Fibroblast of lung (primary cell): ENCODE results near the gene WDR12. TPM values are rescaled to one million over a fixed set of nuclear protein-coding genes. Genes with fewer than 3 reads are reported as not detected.

Experiments used
- DNase-seq, 2 donors: peaks; one replicate each; pipeline versions ENCODE4 v3.0.0 to v3.0.0-alpha.2; 2010; ENCODE audit warnings: low read depth in 2 of 2
- H2AFZ ChIP-seq: 2 replicates; pipeline ENCODE4 v1.5.1; 2012; ENCODE audit warnings: low read length, control low read depth, inconsistent platforms
- H3K27ac ChIP-seq: 2 replicates; pipeline ENCODE4 v1.5.1; 2011; ENCODE audit warnings: low read length, control low read depth; ENCODE audit not compliant: insufficient read depth
- H3K27me3 ChIP-seq: 2 replicates; pipeline ENCODE4 v1.5.1; 2011; ENCODE audit warnings: mild to moderate bottlenecking, low read length; ENCODE audit not compliant: control insufficient read depth, insufficient read depth
- H3K36me3 ChIP-seq: 2 replicates; pipeline ENCODE4 v1.5.1; 2011; ENCODE audit warnings: low read length; ENCODE audit not compliant: control insufficient read depth, insufficient read depth
- H3K4me1 ChIP-seq: 2 replicates; pipeline ENCODE4 v1.5.1; 2011; ENCODE audit warnings: low read length; ENCODE audit not compliant: control insufficient read depth, insufficient read depth; ENCODE audit errors: extremely low read depth
- H3K4me2 ChIP-seq: 2 replicates; pipeline ENCODE4 v1.5.1; 2011; ENCODE audit warnings: low read length, control low read depth; ENCODE audit not compliant: insufficient read depth; ENCODE audit errors: extremely low read depth
- H3K4me3 ChIP-seq, 4 experiments: fragments of 200-600 bp in 1 of 4; sonication (generic) in 1 of 4; replicated peaks in 1 of 4; 2 replicates each; pipeline ENCODE4 v1.5.1; 2011 to 2016; ENCODE audit warnings: low read length in 4 of 4, low read depth in 3 of 4, mild to moderate bottlenecking in 3 of 4, control low read depth in 2 of 4, inconsistent platforms in 1 of 4, mixed read lengths in 1 of 4; ENCODE audit not compliant: insufficient read depth in 1 of 4; ENCODE audit errors: control extremely low read depth in 1 of 4
- H3K79me2 ChIP-seq: 2 replicates; pipeline ENCODE4 v1.5.1; 2012; ENCODE audit warnings: mild to moderate bottlenecking, low read length, inconsistent platforms; ENCODE audit not compliant: control insufficient read depth, insufficient read depth
- H3K9ac ChIP-seq: 2 replicates; pipeline ENCODE4 v1.5.1; 2011; ENCODE audit warnings: mild to moderate bottlenecking, low read length, control low read depth; ENCODE audit not compliant: insufficient read depth
- H3K9me3 ChIP-seq: 2 replicates; pipeline ENCODE4 v1.5.1; 2012; ENCODE audit warnings: low read depth, low read length; ENCODE audit not compliant: control insufficient read depth, insufficient read depth
- H4K20me1 ChIP-seq: 2 replicates; pipeline ENCODE4 v1.5.1; 2011; ENCODE audit warnings: low read length; ENCODE audit not compliant: control insufficient read depth, insufficient read depth; ENCODE audit errors: extremely low read depth
- EZH2 ChIP-seq: IDR thresholded peaks from 2 replicates; pipeline ENCODE4 v1.5.1; 2012; ENCODE audit warnings: low read length, control low read depth, mild to moderate bottlenecking; ENCODE audit errors: missing control alignments
- polyA plus RNA-seq, 2 donors: library from polyadenylated mRNA; depleted of rRNA in 1 of 2; stranded (reverse) in 1 of 2; unstranded in 1 of 2; fragments of >200 nt; gene quantifications; 2 replicates each; pipeline ENCODE4 v1.2.1, GENCODE V29; 2011 to 2012; ENCODE audit warnings: missing spikeins in 1 of 2
- total RNA-seq: library from RNA; depleted of rRNA; stranded (reverse); fragments of >200 nt; gene quantifications from 2 replicates; pipeline ENCODE4 v1.2.1, GENCODE V29; 2014
- TF ChIP-seq, protein P1 (sequence below), 2 donors: IDR thresholded peaks in 1 of 2; conservative IDR thresholded peaks in 1 of 2; 1 replicate in 1 of 2; 2 replicates in 1 of 2; pipeline ENCODE4 v1.5.1; 2011 to 2012; ENCODE audit warnings: low read length in 2 of 2, control low read depth in 1 of 2, inconsistent platforms in 1 of 2, low read depth in 1 of 2, mild to moderate bottlenecking in 1 of 2

Gene WDR12
- total and polyA plus RNA-seq, 2 donors (not counting 1 experiment from before 2014, with no cell fraction given): 26.4 to 35.1 TPM

DNA sequence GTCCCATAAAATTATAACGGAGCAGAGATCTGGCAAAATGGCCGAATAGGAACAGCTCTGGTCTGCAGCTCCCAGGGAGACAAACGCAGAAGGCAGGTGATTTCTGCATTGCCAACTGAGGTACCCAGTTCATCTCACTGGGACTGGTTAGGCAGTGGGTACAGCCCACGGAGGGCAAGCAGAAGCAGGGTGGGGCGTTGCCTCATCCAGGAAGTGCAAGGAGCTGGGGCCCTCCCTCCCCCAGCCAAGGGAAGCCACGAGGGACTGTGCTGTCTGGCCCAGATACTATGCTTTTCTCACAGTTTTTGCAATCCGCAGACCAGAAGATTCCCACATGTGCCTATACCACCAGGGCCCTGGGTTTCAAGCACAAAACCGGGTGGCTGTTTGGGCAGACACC is 62.7 kb downstream of the WDR12 start:
- H3K4me1 ChIP-seq: no peaks in the 10 kb centered on the region
- no peaks in the 10 kb centered on the region for H3K9me3 ChIP-seq
- H3K27me3 ChIP-seq: no peaks in the 10 kb centered on the region
- no peak overlapping the region for H3K27ac ChIP-seq
- no peak overlapping the region for H3K9ac ChIP-seq
- H3K4me3 ChIP-seq: no peak overlapping the region
- H3K36me3 ChIP-seq: no peaks in the 10 kb centered on the region
- no peaks in the 10 kb centered on the region for H4K20me1 ChIP-seq
- TF ChIP-seq EZH2: no peak
- TF ChIP-seq, protein P1, sequence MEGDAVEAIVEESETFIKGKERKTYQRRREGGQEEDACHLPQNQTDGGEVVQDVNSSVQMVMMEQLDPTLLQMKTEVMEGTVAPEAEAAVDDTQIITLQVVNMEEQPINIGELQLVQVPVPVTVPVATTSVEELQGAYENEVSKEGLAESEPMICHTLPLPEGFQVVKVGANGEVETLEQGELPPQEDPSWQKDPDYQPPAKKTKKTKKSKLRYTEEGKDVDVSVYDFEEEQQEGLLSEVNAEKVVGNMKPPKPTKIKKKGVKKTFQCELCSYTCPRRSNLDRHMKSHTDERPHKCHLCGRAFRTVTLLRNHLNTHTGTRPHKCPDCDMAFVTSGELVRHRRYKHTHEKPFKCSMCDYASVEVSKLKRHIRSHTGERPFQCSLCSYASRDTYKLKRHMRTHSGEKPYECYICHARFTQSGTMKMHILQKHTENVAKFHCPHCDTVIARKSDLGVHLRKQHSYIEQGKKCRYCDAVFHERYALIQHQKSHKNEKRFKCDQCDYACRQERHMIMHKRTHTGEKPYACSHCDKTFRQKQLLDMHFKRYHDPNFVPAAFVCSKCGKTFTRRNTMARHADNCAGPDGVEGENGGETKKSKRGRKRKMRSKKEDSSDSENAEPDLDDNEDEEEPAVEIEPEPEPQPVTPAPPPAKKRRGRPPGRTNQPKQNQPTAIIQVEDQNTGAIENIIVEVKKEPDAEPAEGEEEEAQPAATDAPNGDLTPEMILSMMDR (conservative IDR thresholded peaks at IDR 0.05 in 1 of 2, IDR thresholded peaks at IDR 0.05 in 1 of 2; ENCODE audit: low read depth in 1 of 2, low read length in 2 of 2): no peak
- H3K4me2 ChIP-seq: no peak overlapping the region
- DNase-seq: no peak
- H3K79me2 ChIP-seq: no peaks in the 10 kb centered on the region
- peak overlapping the region; percentile 5 for H2AFZ ChIP-seq

GRCh38 chr2:202847693-202848524 is 63.6 kb downstream of the WDR12 start:
- H3K4me1 ChIP-seq: no peaks in the 10 kb centered on the region
- H3K9ac ChIP-seq: no peak overlapping the region
- H3K4me3 ChIP-seq: no peak overlapping the region
- no peaks in the 10 kb centered on the region for H3K27me3 ChIP-seq
- no peak for TF ChIP-seq EZH2
- TF ChIP-seq, protein P1 (conservative IDR thresholded peaks at IDR 0.05 in 1 of 2, IDR thresholded peaks at IDR 0.05 in 1 of 2; ENCODE audit: low read depth in 1 of 2, low read length in 2 of 2): no peak
- H3K36me3 ChIP-seq: no peaks in the 10 kb centered on the region
- no peak overlapping the region for H3K4me2 ChIP-seq
- DNase-seq: no peak
- H4K20me1 ChIP-seq: no peaks in the 10 kb centered on the region
- no peaks in the 10 kb centered on the region for H3K79me2 ChIP-seq
- H3K9me3 ChIP-seq: no peaks in the 10 kb centered on the region
- H3K27ac ChIP-seq: no peak overlapping the region
- H2AFZ ChIP-seq: no peak overlapping the region

DNA sequence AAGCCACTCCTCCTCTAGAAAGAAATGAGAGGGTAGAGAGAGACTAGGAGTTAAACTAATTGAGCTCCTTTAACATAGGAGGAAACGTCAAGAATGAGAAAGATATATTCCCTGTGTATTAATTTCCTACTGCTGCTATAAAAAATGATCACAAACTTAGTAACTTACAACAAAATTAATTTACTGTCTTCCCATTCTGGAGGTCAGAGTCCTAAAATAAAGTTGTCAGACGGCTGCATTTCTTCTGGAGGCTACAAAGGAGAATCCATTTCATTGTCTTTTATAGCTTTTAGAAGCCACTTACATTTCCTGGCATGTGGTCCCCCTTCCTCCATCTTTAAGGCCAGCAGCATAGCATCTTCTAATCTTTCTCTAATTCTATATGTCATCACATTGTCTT is 66.8 kb downstream of the WDR12 start:
- no peaks in the 10 kb centered on the region for H3K79me2 ChIP-seq
- H3K27ac ChIP-seq: no peak overlapping the region
- no peak overlapping the region for H3K4me2 ChIP-seq
- no peaks in the 10 kb centered on the region for H4K20me1 ChIP-seq
- no peaks in the 10 kb centered on the region for H3K27me3 ChIP-seq
- no peaks in the 10 kb centered on the region for H3K4me1 ChIP-seq
- H3K4me3 ChIP-seq: no peak overlapping the region
- TF ChIP-seq EZH2: no peak
- TF ChIP-seq, protein P1 (conservative IDR thresholded peaks at IDR 0.05 in 1 of 2, IDR thresholded peaks at IDR 0.05 in 1 of 2; ENCODE audit: low read depth in 1 of 2, low read length in 2 of 2): no peak
- H3K36me3 ChIP-seq: no peaks in the 10 kb centered on the region
- no peak overlapping the region for H3K9ac ChIP-seq
- H3K9me3 ChIP-seq: no peaks in the 10 kb centered on the region
- no peak for DNase-seq
- no peak overlapping the region for H2AFZ ChIP-seq
